IPS-20b (cell line): ENCODE results near the gene CCNY.

Source experiments
- H3K27ac ChIP-seq: one replicate; pipeline ENCODE4 v1.5.1; 2013; ENCODE audit warnings: low read length
- H3K27me3 ChIP-seq: 2 replicates; pipeline ENCODE4 v1.6.1; 2013; ENCODE audit warnings: mild to moderate bottlenecking, low read length, inconsistent platforms; ENCODE audit not compliant: insufficient read depth
- H3K36me3 ChIP-seq: 2 replicates; pipeline ENCODE4 v1.6.1; 2013; ENCODE audit warnings: low read depth, mild to moderate bottlenecking, inconsistent platforms, low read length, moderate library complexity; ENCODE audit not compliant: insufficient read depth
- H3K4me1 ChIP-seq: 2 replicates; pipeline ENCODE4 v1.6.1; 2013; ENCODE audit warnings: mild to moderate bottlenecking, control low read depth, inconsistent platforms, low read length, moderate library complexity; ENCODE audit not compliant: insufficient read depth
- H3K4me3 ChIP-seq: 2 replicates; pipeline ENCODE4 v1.5.1; 2013; ENCODE audit warnings: mild to moderate bottlenecking, low read length, inconsistent platforms
- H3K9ac ChIP-seq: 2 replicates; pipeline ENCODE4 v1.6.1; 2013; ENCODE audit warnings: low read depth, mild to moderate bottlenecking, inconsistent platforms, low read length, moderate library complexity
- H3K9me3 ChIP-seq: 2 replicates; pipeline ENCODE4 v1.6.1; 2013; ENCODE audit warnings: mild to moderate bottlenecking, low read depth, low read length, inconsistent platforms; ENCODE audit not compliant: insufficient read depth

Gene CCNY

GRCh38 chr10:35452847-35453246 is 116.5 kb downstream of the CCNY start:
- no peak overlapping the region for H3K9ac ChIP-seq
- no peak overlapping the region for H3K27ac ChIP-seq
- no peaks in the 10 kb centered on the region for H3K36me3 ChIP-seq
- no peaks in the 10 kb centered on the region for H3K27me3 ChIP-seq
- H3K4me1 ChIP-seq = peaks cover 23% of the 10 kb centered on the region
- no peaks in the 10 kb centered on the region for H3K9me3 ChIP-seq
- no peak overlapping the region for H3K4me3 ChIP-seq

DNA sequence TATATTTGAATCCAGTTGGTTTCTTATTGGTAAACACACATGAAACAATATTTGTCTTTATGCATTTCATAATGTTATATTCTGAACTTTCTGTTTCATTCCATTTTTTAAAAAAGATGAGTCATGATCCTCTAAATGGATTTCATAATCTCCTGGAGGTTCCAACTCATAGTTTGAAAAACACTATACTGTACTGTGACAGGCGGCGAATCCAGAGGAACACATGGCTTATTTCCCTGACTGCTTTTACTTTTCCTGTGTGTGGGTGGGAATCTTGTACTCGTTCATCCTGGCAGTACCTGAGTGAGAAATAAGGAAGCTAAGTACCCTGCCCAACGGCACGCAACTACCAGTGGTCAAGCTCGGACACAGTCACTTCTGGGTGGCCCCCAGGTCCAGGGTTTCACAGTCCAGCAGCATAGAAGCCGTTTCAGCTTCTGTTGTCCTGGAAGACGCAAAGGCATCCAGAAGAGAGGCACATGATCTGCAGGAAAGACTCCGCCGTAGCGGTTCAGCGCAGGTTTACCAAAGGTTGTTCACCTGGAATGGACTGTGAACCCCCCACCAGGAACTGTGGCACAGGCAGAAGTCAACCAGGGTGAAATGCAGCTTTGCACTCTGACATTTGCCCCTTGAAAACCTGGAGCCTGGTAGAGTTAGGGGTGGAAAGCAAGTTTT is 117.7 kb downstream of the CCNY start:
- Histone ChIP-seq H3K9ac (no peak overlapping the region), H3K4me1 (peaks cover 25% of the 10 kb centered on the region), H3K27me3 (no peaks in the 10 kb centered on the region), H3K27ac (no peak overlapping the region), H3K4me3 (no peak overlapping the region), H3K9me3 (no peaks in the 10 kb centered on the region), H3K36me3 (no peaks in the 10 kb centered on the region)

- Histone ChIP-seq H3K4me3 (no peak overlapping the region), H3K9ac (no peak overlapping the region)
Observed at GRCh38 chr10:35456153-35456720, 119.9 kb downstream of the CCNY start.

DNA sequence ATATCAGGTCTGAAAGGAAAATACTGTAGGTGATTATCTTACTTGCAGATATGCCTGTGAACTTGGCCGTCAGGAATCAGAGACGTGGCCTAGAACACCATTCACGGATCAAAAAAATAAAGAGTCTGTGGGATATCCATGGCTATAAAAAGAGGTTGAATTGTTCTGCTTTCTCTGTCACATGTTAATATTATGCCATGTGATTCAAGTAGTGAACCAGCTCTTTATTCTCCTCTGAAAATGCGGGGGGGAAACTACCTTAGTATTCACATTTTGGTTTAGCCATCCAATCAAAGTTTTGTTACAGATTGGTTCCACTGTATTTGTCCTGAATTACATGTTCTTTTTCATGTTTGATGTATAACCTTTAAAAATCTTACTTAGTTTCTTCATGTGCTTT is 120.5 kb downstream of the CCNY start:
- no peaks in the 10 kb centered on the region for H3K27me3 ChIP-seq
- H3K9me3 ChIP-seq = no peaks in the 10 kb centered on the region
- H3K9ac ChIP-seq = no peak overlapping the region
- H3K27ac ChIP-seq = no peak overlapping the region
- peaks cover 20% of the 10 kb centered on the region for H3K4me1 ChIP-seq
- H3K36me3 ChIP-seq = no peaks in the 10 kb centered on the region
- H3K4me3 ChIP-seq = no peak overlapping the region

More at GRCh38 chr10:35456153-35456720, 119.9 kb downstream of the CCNY start:
- no peaks in the 10 kb centered on the region for H3K9me3 ChIP-seq
- H3K4me1 ChIP-seq = peaks cover 21% of the 10 kb centered on the region
- no peaks in the 10 kb centered on the region for H3K36me3 ChIP-seq
- H3K27ac ChIP-seq = no peak overlapping the region
- H3K27me3 ChIP-seq = no peaks in the 10 kb centered on the region

- Histone ChIP-seq H3K4me3 (no peak overlapping the region), H3K27me3 (no peaks in the 10 kb centered on the region), H3K9ac (peak overlapping the region; percentile 39; the same call in 1 of the 2 replicates), H3K4me1 (peaks cover 38% of the 10 kb centered on the region), H3K27ac (peak overlapping the region; percentile 55), H3K9me3 (no peaks in the 10 kb centered on the region), H3K36me3 (no peaks in the 10 kb centered on the region)
Observed at GRCh38 chr10:35458500-35459448, 122.5 kb downstream of the CCNY start.

DNA sequence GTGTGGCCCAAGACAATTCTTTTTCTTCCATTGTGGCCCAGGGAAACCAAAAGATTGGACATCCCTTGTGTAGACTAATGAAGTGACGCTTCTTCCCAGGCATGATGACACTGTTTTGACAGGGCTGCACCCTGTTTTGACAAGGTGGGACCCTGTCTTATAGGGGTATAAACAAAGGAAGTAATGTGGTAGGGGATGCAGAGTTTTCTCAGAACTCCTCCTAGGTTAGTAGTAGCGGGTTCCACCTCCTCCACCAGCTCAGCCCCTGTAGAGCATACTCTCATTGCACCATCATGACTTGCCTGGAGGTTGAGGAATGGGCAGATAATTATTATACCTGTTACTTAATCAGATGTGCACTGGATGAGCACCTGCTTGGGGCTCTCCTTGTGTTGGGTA is 123.1 kb downstream of the CCNY start:
- Histone ChIP-seq H3K4me3 (no peak overlapping the region), H3K27ac (no peak overlapping the region), H3K9me3 (no peaks in the 10 kb centered on the region), H3K36me3 (no peaks in the 10 kb centered on the region), H3K4me1 (peaks cover 40% of the 10 kb centered on the region), H3K9ac (no peak overlapping the region), H3K27me3 (no peaks in the 10 kb centered on the region)

DNA sequence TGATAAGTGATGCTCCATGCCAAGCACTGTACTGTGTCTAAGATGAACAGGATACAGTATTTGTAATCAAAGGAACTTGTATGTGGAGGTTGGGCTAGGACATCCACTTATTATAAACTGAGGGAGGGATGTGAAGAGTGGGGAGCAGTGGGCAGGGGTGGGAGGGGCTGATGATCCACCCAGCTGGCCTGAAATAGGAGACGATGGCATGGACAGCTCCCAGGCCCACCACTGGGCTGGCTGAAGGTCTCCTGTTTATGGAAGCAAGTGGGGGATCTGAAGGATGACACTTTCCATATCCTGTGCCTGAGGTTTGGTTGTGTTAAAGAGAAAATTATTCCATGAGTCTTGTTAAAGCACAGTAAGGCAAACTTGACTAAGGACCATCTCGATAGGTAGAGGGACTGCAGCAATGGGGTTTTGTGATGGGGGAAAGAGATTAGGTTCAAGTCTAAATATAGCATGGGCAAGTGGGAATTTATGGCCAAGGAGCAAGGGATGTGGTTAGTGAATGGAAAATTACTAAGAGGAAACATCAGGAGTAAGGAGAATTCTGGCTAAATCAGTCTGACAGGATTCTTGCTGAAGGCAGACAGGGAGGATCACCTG is 124.6 kb downstream of the CCNY start:
- Histone ChIP-seq H3K4me3 (no peak overlapping the region), H3K9ac (no peak overlapping the region), H3K9me3 (no peaks in the 10 kb centered on the region), H3K36me3 (no peaks in the 10 kb centered on the region), H3K27ac (no peak overlapping the region), H3K4me1 (peaks cover 53% of the 10 kb centered on the region), H3K27me3 (no peaks in the 10 kb centered on the region)

DNA sequence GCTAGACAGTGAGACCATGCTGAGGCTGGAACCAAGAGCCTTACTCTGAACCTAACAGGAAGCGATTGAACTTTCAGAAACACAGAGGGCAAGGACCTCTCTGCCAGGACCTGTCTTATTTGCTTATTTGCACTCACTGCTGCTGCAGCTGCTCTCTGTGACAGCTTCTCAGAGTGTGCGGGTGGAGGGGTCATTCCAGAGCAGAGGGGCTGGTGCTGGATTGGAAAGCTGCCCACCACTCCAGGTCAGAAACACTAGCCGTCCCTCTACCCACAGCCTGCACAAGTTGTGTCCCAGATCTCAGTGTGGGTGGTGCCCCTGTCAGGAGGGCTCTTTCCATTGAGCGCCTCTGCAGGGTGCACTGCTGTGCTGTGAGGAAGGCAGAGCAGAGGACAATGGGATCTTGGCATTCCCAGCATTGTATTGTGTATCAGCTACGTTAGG is 126.2 kb downstream of the CCNY start:
- H3K27ac ChIP-seq = no peak overlapping the region
- no peaks in the 10 kb centered on the region for H3K27me3 ChIP-seq
- no peaks in the 10 kb centered on the region for H3K36me3 ChIP-seq
- no peak overlapping the region for H3K9ac ChIP-seq
- H3K4me1 ChIP-seq = peaks cover 61% of the 10 kb centered on the region
- no peaks in the 10 kb centered on the region for H3K9me3 ChIP-seq
- H3K4me3 ChIP-seq = peak overlapping the region; percentile 22; the same call in 1 of the 2 replicates

GRCh38 chr10:35463105-35463867 is 127.0 kb downstream of the CCNY start:
- H3K27ac ChIP-seq = no peak overlapping the region
- no peaks in the 10 kb centered on the region for H3K27me3 ChIP-seq
- peaks cover 61% of the 10 kb centered on the region for H3K4me1 ChIP-seq
- H3K36me3 ChIP-seq = no peaks in the 10 kb centered on the region
- H3K9me3 ChIP-seq = no peaks in the 10 kb centered on the region
- no peak overlapping the region for H3K4me3 ChIP-seq
- no peak overlapping the region for H3K9ac ChIP-seq

- no peak overlapping the region for H3K4me3 ChIP-seq
- H3K27ac ChIP-seq = no peak overlapping the region
- H3K36me3 ChIP-seq = no peaks in the 10 kb centered on the region
- H3K9ac ChIP-seq = no peak overlapping the region
- no peaks in the 10 kb centered on the region for H3K27me3 ChIP-seq
- peaks cover 55% of the 10 kb centered on the region for H3K4me1 ChIP-seq
- no peaks in the 10 kb centered on the region for H3K9me3 ChIP-seq
Observed at GRCh38 chr10:35463878-35464277, 127.6 kb downstream of the CCNY start.
